H9 (cell line): ENCODE results near the gene DUSP7. TPM values are rescaled to one million over a fixed set of nuclear protein-coding genes. Genes with fewer than 3 reads are reported as not detected.

ENCODE experiments used
- DNase-seq: peaks from one replicate; pipeline ENCODE4 v3.0.0-alpha.2; 2017
- H2AFZ ChIP-seq: one replicate; pipeline ENCODE4 v1.6.1; 2013; ENCODE audit warnings: mild to moderate bottlenecking, low read length, control low read depth, moderate library complexity
- H2AK5ac ChIP-seq: 2 replicates; pipeline ENCODE4 v1.6.1; 2013; ENCODE audit warnings: low read length, control low read depth, mixed read lengths; ENCODE audit not compliant: insufficient read length
- H2BK120ac ChIP-seq: one replicate; pipeline ENCODE4 v1.6.1; 2013; ENCODE audit warnings: low read depth, mild to moderate bottlenecking, low read length, control low read depth, inconsistent platforms; ENCODE audit not compliant: poor library complexity, severe bottlenecking
- H2BK12ac ChIP-seq: 2 replicates; pipeline ENCODE4 v1.6.1; 2013; ENCODE audit warnings: low read length, control low read depth, mixed read lengths, low read depth; ENCODE audit not compliant: insufficient read length
- H2BK15ac ChIP-seq: 2 replicates; pipeline ENCODE4 v1.6.1; 2013; ENCODE audit warnings: low read depth, low read length, control low read depth
- H2BK20ac ChIP-seq: one replicate; pipeline ENCODE4 v1.6.1; 2013; ENCODE audit warnings: low read depth, mild to moderate bottlenecking, low read length, control low read depth, inconsistent platforms; ENCODE audit not compliant: poor library complexity, severe bottlenecking
- H2BK5ac ChIP-seq: 2 replicates; pipeline ENCODE4 v1.6.1; 2013; ENCODE audit warnings: low read length, control low read depth, mixed read lengths; ENCODE audit not compliant: insufficient read length
- H3K14ac ChIP-seq: 2 replicates; pipeline ENCODE4 v1.6.1; 2013; ENCODE audit warnings: low read length, control low read depth; ENCODE audit not compliant: insufficient read depth
- H3K18ac ChIP-seq: 2 replicates; pipeline ENCODE4 v1.6.1; 2013; ENCODE audit warnings: low read depth, mild to moderate bottlenecking, mixed read lengths, low read length, control low read depth; ENCODE audit not compliant: insufficient read length
- H3K23ac ChIP-seq: 2 replicates; pipeline ENCODE4 v1.6.1; 2013; ENCODE audit warnings: low read length, control low read depth, mixed read lengths, low read depth; ENCODE audit not compliant: insufficient read length
- H3K23me2 ChIP-seq: 2 replicates; pipeline ENCODE4 v1.6.1; 2013; ENCODE audit warnings: low read depth, mild to moderate bottlenecking, mixed read lengths, low read length, control low read depth; ENCODE audit not compliant: insufficient read length, poor library complexity, severe bottlenecking
- H3K27ac ChIP-seq: 2 replicates; pipeline ENCODE4 v1.5.1; 2013; ENCODE audit warnings: low read length, control low read depth, mixed read lengths, low read depth; ENCODE audit not compliant: insufficient read length
- H3K27me3 ChIP-seq: 2 replicates; pipeline ENCODE4 v1.6.1; 2013; ENCODE audit warnings: low read length, control low read depth, inconsistent platforms; ENCODE audit not compliant: insufficient read depth
- H3K4ac ChIP-seq: 2 replicates; pipeline ENCODE4 v1.6.1; 2013; ENCODE audit warnings: low read depth, mild to moderate bottlenecking, control low read depth, inconsistent platforms, low read length, moderate library complexity
- H3K4me1 ChIP-seq: 2 replicates; pipeline ENCODE4 v1.6.1; 2013; ENCODE audit warnings: low read length, control low read depth, inconsistent platforms; ENCODE audit not compliant: insufficient read depth
- H3K4me2 ChIP-seq: 2 replicates; pipeline ENCODE4 v1.6.1; 2013; ENCODE audit warnings: low read length, control low read depth, mixed read lengths; ENCODE audit not compliant: insufficient read length, insufficient read depth
- H3K56ac ChIP-seq: 2 replicates; pipeline ENCODE4 v1.6.1; 2013; ENCODE audit warnings: low read depth, mild to moderate bottlenecking, mixed read lengths, low read length, control low read depth; ENCODE audit not compliant: insufficient read length
- H3K79me1 ChIP-seq: 2 replicates; pipeline ENCODE4 v1.6.1; 2013; ENCODE audit warnings: low read depth, mild to moderate bottlenecking, moderate library complexity, low read length, control low read depth, inconsistent platforms; ENCODE audit not compliant: insufficient read depth, poor library complexity, severe bottlenecking
- H3K79me2 ChIP-seq: 2 replicates; pipeline ENCODE4 v1.6.1; 2013; ENCODE audit warnings: low read length, control low read depth, inconsistent platforms; ENCODE audit not compliant: insufficient read depth
- H3K9ac ChIP-seq: 2 replicates; pipeline ENCODE4 v1.6.1; 2013; ENCODE audit warnings: low read length, control low read depth, mixed read lengths; ENCODE audit not compliant: insufficient read length; ENCODE audit errors: extremely low read depth
- H3K9me3 ChIP-seq: one replicate; pipeline ENCODE4 v1.6.1; 2013; ENCODE audit warnings: low read depth, low read length, inconsistent platforms; ENCODE audit not compliant: control insufficient read depth
- H3T11ph ChIP-seq: one replicate; pipeline ENCODE4 v1.6.1; 2013; ENCODE audit warnings: mild to moderate bottlenecking, low read length, control low read depth, inconsistent platforms
- H4K20me1 ChIP-seq: one replicate; pipeline ENCODE4 v1.6.1; 2013; ENCODE audit not compliant: control insufficient read depth, insufficient read length, insufficient read depth
- H4K5ac ChIP-seq: 2 replicates; pipeline ENCODE4 v1.6.1; 2013; ENCODE audit warnings: low read depth, mild to moderate bottlenecking, mixed read lengths, low read length, control low read depth; ENCODE audit not compliant: insufficient read length
- H4K8ac ChIP-seq: replicated peaks from 2 replicates; pipeline ENCODE4 v1.6.1; 2013; ENCODE audit warnings: low read length, control low read depth, mixed read lengths, low read depth; ENCODE audit not compliant: insufficient read length
- H4K91ac ChIP-seq: 2 replicates; pipeline ENCODE4 v1.6.1; 2013; ENCODE audit warnings: low read depth, mild to moderate bottlenecking, moderate library complexity, mixed read lengths, low read length, control low read depth; ENCODE audit not compliant: insufficient read length
- H3K27ac Mint-ChIP-seq, 3 experiments: 2 replicates in 2 of 3; 3 replicates in 1 of 3; pipeline ENCODE4 v1.8.0; 2020 to 2021; ENCODE audit warnings: mixed read lengths in 3 of 3, mild to moderate bottlenecking in 1 of 3, moderate library complexity in 1 of 3
- H3K27me3 Mint-ChIP-seq: 2 replicates; pipeline ENCODE4 v1.8.0; 2021; ENCODE audit warnings: low read depth, mild to moderate bottlenecking, moderate library complexity, mixed read lengths
- H3K36me3 Mint-ChIP-seq, 3 experiments: 2 replicates in 2 of 3; 3 replicates in 1 of 3; pipeline ENCODE4 v1.8.0; 2020 to 2021; ENCODE audit warnings: low read depth in 3 of 3, mixed read lengths in 3 of 3; ENCODE audit not compliant: insufficient read depth in 1 of 3
- H3K4me1 Mint-ChIP-seq, 2 experiments: 2 replicates each; pipeline ENCODE4 v1.8.0; 2020; ENCODE audit warnings: mixed read lengths in 2 of 2
- H3K4me3 Mint-ChIP-seq, 2 experiments: 2 replicates in 1 of 2; 3 replicates in 1 of 2; pipeline ENCODE4 v1.8.0; 2020 to 2021; ENCODE audit warnings: mild to moderate bottlenecking in 2 of 2, mixed read lengths in 2 of 2, moderate library complexity in 1 of 2
- H3K9me3 Mint-ChIP-seq, 2 experiments: 2 replicates in 1 of 2; 3 replicates in 1 of 2; pipeline ENCODE4 v1.8.0; 2020; ENCODE audit warnings: mild to moderate bottlenecking in 2 of 2, mixed read lengths in 2 of 2, moderate library complexity in 1 of 2
- WGBS: extraction: QIAGEN DNeasy Blood & Tissue Kit; methylation state at CpG from one replicate; pipeline ENCODE4 v1.1.7; 2013; ENCODE audit warnings: missing lambda C conversion rate, low lambda C conversion rate, mixed read lengths; ENCODE audit not compliant: insufficient read length; ENCODE audit errors: extremely low coverage; 5-methylcytosine and 5-hydroxymethylcytosine counted together
- total RNA-seq: library from RNA; stranded (reverse); gene quantifications from 2 replicates; pipeline ENCODE4 v1.2.1, GENCODE V29; 2021
- TF ChIP-seq, protein P1 (sequence below): fragments of 200-600 bp; sonication (generic); conservative IDR thresholded peaks from 3 replicates; pipeline ENCODE4 v1.8.0; 2021; ENCODE audit warnings: antibody characterized with exemption, mild to moderate bottlenecking

The DUSP7 gene
- total RNA-seq, 1 experiment from 2014 or later = 24.0 TPM

DNA sequence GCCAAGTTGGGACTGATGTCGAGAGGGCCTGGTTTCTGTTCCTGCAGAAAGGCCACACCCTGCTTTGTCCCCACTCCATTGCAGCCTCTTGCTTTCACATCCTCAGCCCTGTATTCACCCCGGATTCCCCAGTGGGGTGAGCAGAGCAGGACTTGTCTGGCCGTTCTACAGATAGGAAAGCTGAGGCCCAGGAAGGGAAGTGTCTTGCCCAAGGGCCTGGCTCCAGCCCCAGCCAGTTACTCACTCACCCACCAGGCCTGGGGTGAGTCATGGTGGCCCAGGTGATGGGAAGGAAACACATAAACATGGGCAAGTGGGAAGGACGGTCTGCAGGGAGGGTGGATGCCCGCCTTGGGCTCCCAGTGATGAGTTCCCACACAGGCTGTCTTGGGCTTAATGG lies 6.1 kb upstream of the DUSP7 start:
- Histone ChIP-seq H2AFZ (no peak overlapping the region), H2BK20ac (no peak overlapping the region), H2BK5ac (no peak overlapping the region), H4K5ac (no peak overlapping the region), H3K79me2 (no peaks in the 10 kb centered on the region), H2BK120ac (no peak overlapping the region), H3K14ac (no peak overlapping the region), H3K4ac (no peak overlapping the region), H3K27ac (no peak overlapping the region), H3K56ac (no peak overlapping the region), H3K9me3 (no peaks in the 10 kb centered on the region), H4K91ac (no peak overlapping the region), H3K9ac (no peak overlapping the region), H4K8ac (no peak overlapping the region), H3K18ac (no peak overlapping the region), H3T11ph (no peak overlapping the region), H2AK5ac (no peak overlapping the region), H2BK15ac (no peak overlapping the region), H4K20me1 (peaks cover 2% of the 10 kb centered on the region), H3K4me2 (no peak overlapping the region), H3K4me1 (no peaks in the 10 kb centered on the region), H3K79me1 (no peaks in the 10 kb centered on the region), H2BK12ac (no peak overlapping the region), H3K23ac (no peak overlapping the region), H3K27me3 (no peaks in the 10 kb centered on the region; the same call in 1 of the 2 replicates), H3K23me2 (no peaks in the 10 kb centered on the region)
- no CpG with 5 or more reads among the region's 5 CpGs for WGBS
- H3K9me3 Mint-ChIP-seq = no peaks in the 10 kb centered on the region
- TF ChIP-seq, protein P1, sequence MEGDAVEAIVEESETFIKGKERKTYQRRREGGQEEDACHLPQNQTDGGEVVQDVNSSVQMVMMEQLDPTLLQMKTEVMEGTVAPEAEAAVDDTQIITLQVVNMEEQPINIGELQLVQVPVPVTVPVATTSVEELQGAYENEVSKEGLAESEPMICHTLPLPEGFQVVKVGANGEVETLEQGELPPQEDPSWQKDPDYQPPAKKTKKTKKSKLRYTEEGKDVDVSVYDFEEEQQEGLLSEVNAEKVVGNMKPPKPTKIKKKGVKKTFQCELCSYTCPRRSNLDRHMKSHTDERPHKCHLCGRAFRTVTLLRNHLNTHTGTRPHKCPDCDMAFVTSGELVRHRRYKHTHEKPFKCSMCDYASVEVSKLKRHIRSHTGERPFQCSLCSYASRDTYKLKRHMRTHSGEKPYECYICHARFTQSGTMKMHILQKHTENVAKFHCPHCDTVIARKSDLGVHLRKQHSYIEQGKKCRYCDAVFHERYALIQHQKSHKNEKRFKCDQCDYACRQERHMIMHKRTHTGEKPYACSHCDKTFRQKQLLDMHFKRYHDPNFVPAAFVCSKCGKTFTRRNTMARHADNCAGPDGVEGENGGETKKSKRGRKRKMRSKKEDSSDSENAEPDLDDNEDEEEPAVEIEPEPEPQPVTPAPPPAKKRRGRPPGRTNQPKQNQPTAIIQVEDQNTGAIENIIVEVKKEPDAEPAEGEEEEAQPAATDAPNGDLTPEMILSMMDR = no peak
- DNase-seq = no peak
- H3K27me3 Mint-ChIP-seq = peaks cover 45% of the 10 kb centered on the region
- H3K27ac Mint-ChIP-seq = no peak overlapping the region
- H3K4me1 Mint-ChIP-seq = peaks cover 5 to 8% of the 10 kb centered on the region in 2 experiments; a peak in 1 of 4 replicates
- H3K4me3 Mint-ChIP-seq = no peak overlapping the region
- H3K36me3 Mint-ChIP-seq = no peaks in the 10 kb centered on the region
